ENCODE measurements around the gene DLG2.

- TF ChIP-seq CTCF (IDR thresholded peaks at IDR 0.05) = no peak
- no peak for TF ChIP-seq POLR2A (IDR thresholded peaks at IDR 0.05)
Observed at GRCh38 chr11:83871054-83871453, 1756.1 kb downstream of the DLG2 start.
